GM18499 (cell line): Measurements from ENCODE around the gene MAST2.
"Not testable (repeated sequence)": the region's sequence is repeated elsewhere in the genome, so short reads cannot be mapped to it uniquely, and the experiment has no call there.

ENCODE experiments used
- ATAC-seq: cut with Tn5 transposase; IDR thresholded peaks from one replicate; pipeline ENCODE4 v1.9.1; 2021; ENCODE audit warnings: moderate number of reproducible peaks; ENCODE audit not compliant: insufficient read depth, unreplicated experiment

Gene MAST2

GRCh38 chr1:45806129-45806528 lies 2.7 kb downstream of the MAST2 start:
- no peak for ATAC-seq

DNA sequence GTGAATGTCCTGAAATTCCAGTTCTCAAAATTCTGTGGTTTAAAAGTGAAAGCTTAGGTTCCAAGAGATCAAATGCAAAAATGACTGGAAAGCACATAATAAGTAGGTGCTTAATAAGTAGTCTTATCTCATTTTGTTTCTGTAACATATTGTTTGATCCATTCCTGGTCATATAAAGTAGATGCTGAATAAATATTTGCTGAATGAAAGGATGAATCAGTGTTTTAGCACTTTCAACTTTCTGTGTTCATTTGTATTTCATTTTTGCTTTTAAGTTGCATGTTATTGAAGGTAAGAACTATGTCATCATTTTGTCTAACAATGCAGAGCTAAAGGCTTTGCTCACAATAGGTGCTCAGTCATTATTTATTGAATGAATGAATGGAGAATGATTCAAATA lies 6.3 kb downstream of the MAST2 start:
- no peak for ATAC-seq

DNA sequence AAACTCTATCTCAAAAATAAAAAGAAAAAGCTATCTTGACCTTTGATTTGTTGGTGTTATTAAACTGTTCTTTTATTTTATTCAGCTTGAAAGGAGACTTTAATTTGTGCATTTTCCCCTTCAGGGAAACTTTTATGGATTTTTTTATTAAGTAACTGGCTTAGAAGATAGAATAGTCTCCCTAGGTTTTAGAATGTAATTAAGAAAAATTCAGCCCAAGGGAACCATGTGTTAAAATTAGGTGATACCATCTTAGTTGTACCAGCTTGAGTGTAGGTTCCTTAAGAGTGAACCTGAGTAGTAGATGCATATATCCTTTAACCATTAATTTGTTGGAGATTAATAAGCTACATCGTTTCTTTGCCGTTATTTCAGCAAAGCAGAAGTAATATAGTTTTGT lies 11.4 kb downstream of the MAST2 start:
- no peak for ATAC-seq

DNA sequence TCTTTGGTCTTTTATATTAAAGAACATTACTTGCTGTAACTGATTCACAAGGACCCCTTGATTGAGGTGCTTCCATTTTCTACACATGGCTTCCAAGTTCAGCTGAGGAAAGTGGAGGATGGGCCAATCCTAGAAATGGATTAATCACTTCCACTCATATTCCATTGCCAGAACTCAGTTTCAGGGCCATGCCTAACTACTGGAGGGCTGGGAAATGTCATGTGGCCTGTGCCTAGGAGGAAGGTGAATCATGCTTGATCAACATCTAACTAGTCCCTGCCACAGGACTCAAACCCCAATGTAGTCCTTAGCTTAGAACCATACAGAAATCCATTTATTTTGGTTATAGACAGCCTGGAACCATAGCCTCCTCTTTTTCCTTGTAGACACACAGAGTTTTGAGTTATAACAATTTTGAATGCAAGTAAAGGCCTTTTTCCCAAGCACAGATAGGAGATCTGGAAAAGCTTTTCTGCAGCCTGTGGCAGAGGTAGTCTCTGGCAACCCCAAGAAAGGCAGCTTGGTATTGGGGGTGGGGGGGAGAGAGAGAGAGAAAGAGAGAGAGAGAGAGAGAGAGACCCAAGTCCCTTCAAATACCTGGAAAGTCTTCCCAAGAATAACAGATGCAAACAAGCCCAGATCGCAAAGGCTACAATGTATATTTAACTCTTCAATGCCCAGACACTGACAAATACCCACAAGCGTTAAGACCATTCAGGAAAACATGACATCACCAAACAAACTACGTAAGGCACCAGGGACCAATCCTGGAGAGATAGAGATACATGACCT lies 12.5 kb downstream of the MAST2 start:
- ATAC-seq = no peak

GRCh38 chr1:45820173-45820572 lies 16.8 kb downstream of the MAST2 start:
- ATAC-seq = no peak

GRCh38 chr1:45820788-45821187 lies 17.4 kb downstream of the MAST2 start:
- no peak for ATAC-seq

GRCh38 chr1:45822644-45823043 lies 19.2 kb downstream of the MAST2 start:
- no peak for ATAC-seq

GRCh38 chr1:45824607-45825006 lies 21.2 kb downstream of the MAST2 start:
- ATAC-seq = no peak

DNA sequence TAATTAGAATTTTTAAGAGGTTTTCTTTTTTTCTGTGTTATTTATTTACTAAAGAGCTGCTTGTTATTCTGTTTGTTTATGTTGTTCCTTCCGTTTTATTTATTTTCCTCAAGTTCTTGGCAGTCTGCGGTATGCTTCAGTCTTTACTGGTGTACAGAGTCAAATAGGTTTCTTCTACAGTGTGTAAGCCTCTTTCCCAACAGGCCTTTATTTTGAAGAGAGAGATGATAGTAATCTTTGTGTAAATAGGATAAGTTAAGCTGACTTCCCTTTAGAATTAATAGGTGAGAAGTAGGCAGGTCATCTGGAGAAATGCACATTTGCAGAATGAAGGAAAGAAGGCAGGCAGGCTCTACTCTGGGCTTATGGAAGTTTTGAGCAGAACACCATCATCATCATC lies 23.8 kb downstream of the MAST2 start:
- no peak for ATAC-seq

DNA sequence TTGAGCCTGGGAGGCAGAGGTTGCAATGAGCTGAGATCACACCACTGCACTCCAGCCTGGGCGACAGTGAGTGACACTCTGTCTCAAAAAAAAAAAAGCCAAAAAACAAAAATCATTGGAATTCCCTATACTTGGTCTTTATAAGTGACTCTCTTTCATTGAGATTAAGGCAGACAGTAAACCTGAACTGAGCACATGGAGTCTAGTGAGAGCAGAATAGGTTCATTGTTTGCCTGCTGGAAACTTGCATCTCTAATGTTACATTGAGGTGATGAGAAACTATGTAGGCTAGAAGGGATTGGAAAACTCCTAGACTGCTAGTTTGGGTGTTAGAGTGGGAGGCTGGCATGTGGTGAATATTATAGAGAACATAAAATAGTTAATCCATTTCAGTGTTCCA lies 25.4 kb downstream of the MAST2 start:
- no peak for ATAC-seq

- ATAC-seq = no peak
Measured at GRCh38 chr1:45833361-45833760, 29.9 kb downstream of the MAST2 start.

DNA sequence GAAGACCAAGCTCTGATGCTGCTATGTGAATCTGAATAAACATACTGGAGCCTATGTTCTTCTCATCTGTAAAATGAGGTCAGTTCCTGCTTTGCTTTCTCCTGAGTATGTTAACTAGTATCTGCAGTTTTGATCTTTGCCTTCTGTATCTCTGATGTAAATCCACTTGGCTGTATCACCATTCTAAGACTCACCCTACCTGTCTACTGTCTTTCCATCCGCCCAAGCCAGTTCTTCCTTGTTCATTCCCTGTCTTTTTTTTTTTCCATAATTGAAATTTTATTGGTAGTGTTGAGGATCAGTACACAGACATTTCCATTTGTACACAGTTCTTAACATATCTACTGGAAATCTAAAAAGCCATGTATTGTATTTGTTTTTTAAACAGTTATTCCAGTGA lies 31.3 kb downstream of the MAST2 start:
- ATAC-seq = no peak

DNA sequence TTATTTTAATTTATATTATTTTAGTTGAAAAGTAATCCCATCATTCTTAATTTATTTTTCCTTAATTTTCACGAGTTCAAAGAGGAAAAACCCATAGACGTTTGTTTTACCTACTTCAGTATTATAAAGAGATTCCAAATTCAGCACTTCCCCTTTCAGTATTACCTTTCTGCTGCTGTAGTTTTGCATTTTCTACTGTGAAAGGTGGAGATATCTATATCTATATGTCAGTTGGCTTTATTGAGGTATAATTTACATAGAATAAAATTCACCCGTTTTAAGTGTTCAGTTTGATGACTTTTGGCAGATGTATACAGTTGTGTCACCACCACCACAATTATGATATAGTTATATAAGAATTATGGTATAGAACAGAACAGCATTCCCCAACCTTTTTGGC lies 33.0 kb downstream of the MAST2 start:
- ATAC-seq = no peak

DNA sequence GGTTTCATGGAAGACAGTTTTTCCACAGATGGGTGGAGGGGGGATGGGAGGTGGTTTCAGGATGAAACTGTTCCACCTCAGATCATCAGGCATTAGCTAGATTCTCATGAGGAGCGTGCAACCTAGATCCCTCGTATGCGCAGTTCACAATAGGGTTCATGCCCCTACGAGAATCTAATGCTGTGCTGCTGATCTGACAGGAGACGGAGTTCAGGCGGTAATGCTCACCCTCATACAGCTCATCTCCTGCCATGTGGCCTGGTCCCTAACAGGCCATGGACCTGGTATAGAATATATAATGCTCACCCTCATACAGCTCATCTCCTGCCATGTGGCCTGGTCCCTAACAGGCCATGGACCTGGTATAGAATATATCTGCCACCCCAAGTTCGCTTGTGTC lies 33.4 kb downstream of the MAST2 start:
- not testable (repeated sequence) for ATAC-seq

GRCh38 chr1:45838322-45838721 lies 34.9 kb downstream of the MAST2 start:
- not testable (repeated sequence) for ATAC-seq

- ATAC-seq = no peak
Measured at GRCh38 chr1:45840704-45841103, 37.3 kb downstream of the MAST2 start.

- ATAC-seq = no peak
Measured at GRCh38 chr1:45842786-45843185, 39.4 kb downstream of the MAST2 start.

GRCh38 chr1:45843474-45843905 lies 40.1 kb downstream of the MAST2 start:
- no peak for ATAC-seq

GRCh38 chr1:45844000-45844399 lies 40.6 kb downstream of the MAST2 start:
- not testable (repeated sequence) for ATAC-seq

GRCh38 chr1:45846931-45847330 lies 43.5 kb downstream of the MAST2 start:
- no peak for ATAC-seq

DNA sequence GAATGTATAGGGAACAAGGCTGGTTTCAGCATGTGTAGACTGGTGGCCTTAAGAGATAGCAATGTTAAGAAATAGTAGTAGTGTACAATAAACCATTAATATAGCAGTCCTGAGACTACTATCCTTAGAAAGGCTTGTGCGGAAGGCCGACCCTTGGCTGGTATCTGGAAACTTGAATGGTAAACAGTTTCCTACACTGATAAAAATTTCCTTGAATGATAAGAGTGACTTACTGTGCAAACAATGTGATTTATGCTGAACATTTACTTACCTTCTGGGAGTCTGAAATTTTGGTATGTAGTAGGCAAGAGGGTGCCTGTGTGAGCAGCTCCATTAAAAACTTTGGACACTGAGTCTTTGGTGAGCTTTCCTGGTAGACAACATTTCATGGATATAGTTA lies 44.7 kb downstream of the MAST2 start:
- no peak for ATAC-seq

DNA sequence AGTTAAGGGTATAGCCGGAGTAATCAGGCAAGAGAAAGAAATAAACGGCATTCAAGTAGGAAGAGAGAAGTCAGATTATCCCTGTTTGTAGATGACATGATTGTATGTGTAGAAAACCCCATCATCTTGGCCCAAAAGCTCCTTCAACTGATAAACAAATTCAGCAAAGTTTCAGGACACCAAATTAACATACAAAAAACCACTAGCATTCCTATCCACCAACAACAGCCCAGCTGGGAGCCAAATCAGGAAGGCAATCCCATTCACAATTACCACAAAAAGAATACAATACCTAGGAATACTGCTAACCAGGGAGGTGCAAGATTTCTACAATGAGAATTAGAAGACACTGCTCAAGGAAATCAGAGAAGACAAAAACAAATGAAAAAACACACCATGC lies 45.3 kb downstream of the MAST2 start:
- ATAC-seq = no peak
